ENCODE measurements around the gene NT5C1A.
A peak's percentile ranks its signal among the peaks of the same experiment; 100 is the strongest.

The NT5C1A gene

DNA sequence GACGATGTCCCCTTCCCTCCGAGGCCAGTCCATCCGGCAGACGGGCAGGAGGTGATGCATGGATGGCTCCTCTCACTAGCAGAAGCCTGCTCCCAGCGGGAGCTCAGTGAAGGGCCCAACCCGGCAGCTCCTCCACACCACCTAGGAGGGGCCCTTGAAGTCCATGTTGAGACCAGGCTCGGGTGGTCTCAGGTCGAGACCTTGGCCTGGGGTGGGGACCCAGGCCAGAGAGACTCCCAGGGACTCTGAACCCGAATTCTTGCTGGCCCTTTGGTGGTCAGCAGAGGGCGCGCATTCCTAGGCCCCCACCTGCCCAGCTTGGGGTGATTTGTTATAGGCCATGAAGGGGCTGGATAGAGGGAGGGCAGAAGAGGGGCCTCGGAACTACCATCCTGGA is 642 bp upstream of the NT5C1A start:
- Histone ChIP-seq H3K36me3 (replicated peaks; ENCODE audit: low read depth, low read length) (no peaks in the 10 kb centered on the region), H3K9ac (ENCODE audit: low read length) (peak overlapping the region; percentile 78), H3K27ac (ENCODE audit: low read length) (no peak overlapping the region), H3K79me2 (ENCODE audit: low read length) (no peaks in the 10 kb centered on the region), H3K27me3 (ENCODE audit: low read depth, low read length) (no peaks in the 10 kb centered on the region), H4K20me1 (ENCODE audit: insufficient read depth, low read length) (no peaks in the 10 kb centered on the region), H3K4me3 (ENCODE audit: low read length) (peak overlapping the region; percentile 96), H2AFZ (ENCODE audit: low read depth, low read length) (peak overlapping the region; percentile 64), H3K9me3 (ENCODE audit: insufficient read depth, low read length) (no peaks in the 10 kb centered on the region), H3K4me1 (ENCODE audit: low read length) (peaks cover 17% of the 10 kb centered on the region), H3K4me2 (ENCODE audit: low read length) (peak overlapping the region; percentile 95)
- TF ChIP-seq EZH2phosphoT487 (IDR thresholded peaks at IDR 0.05; ENCODE audit: low read depth): no peak
- TF ChIP-seq, protein P1, sequence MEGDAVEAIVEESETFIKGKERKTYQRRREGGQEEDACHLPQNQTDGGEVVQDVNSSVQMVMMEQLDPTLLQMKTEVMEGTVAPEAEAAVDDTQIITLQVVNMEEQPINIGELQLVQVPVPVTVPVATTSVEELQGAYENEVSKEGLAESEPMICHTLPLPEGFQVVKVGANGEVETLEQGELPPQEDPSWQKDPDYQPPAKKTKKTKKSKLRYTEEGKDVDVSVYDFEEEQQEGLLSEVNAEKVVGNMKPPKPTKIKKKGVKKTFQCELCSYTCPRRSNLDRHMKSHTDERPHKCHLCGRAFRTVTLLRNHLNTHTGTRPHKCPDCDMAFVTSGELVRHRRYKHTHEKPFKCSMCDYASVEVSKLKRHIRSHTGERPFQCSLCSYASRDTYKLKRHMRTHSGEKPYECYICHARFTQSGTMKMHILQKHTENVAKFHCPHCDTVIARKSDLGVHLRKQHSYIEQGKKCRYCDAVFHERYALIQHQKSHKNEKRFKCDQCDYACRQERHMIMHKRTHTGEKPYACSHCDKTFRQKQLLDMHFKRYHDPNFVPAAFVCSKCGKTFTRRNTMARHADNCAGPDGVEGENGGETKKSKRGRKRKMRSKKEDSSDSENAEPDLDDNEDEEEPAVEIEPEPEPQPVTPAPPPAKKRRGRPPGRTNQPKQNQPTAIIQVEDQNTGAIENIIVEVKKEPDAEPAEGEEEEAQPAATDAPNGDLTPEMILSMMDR (IDR thresholded peaks at IDR 0.05; ENCODE audit: low read depth, low read length): peak; percentile 69

DNA sequence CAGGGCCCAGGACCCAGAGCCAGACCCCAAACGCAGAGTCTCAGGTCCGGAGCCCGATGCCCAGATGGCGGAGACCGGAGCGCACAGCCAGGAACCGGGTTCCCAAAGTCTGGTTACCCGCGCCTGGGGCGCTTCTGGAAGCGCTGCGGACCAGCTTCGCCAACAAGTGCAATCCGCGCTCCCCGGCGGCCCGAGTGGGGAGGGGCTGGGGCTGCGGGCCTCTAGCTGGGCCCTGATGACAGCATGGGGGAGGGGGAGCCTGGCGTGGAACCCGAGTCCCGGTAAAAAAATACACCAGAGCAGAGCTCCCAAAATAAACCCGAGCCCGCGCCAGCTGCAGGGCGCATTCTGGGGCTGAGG is 494 bp downstream of the NT5C1A start:
- H3K27me3 ChIP-seq (ENCODE audit: low read depth, low read length): no peaks in the 10 kb centered on the region
- peak overlapping the region; percentile 96 for H3K4me3 ChIP-seq (ENCODE audit: low read length)
- H3K36me3 ChIP-seq (replicated peaks; ENCODE audit: low read depth, low read length): no peaks in the 10 kb centered on the region
- no peaks in the 10 kb centered on the region for H4K20me1 ChIP-seq (ENCODE audit: insufficient read depth, low read length)
- H3K9me3 ChIP-seq (ENCODE audit: insufficient read depth, low read length): no peaks in the 10 kb centered on the region
- peak overlapping the region; percentile 64; the same call in 1 of the 2 replicates for H2AFZ ChIP-seq (ENCODE audit: low read depth, low read length)
- H3K4me2 ChIP-seq (ENCODE audit: low read length): peak overlapping the region; percentile 95
- peaks cover 29% of the 10 kb centered on the region for H3K4me1 ChIP-seq (ENCODE audit: low read length)
- no peak for TF ChIP-seq EZH2phosphoT487 (IDR thresholded peaks at IDR 0.05; ENCODE audit: low read depth)
- TF ChIP-seq, protein P1 (IDR thresholded peaks at IDR 0.05; ENCODE audit: low read depth, low read length): no peak
- H3K27ac ChIP-seq (ENCODE audit: low read length): no peak overlapping the region
- H3K9ac ChIP-seq (ENCODE audit: low read length): peak overlapping the region; percentile 78
- H3K79me2 ChIP-seq (ENCODE audit: low read length): no peaks in the 10 kb centered on the region

DNA sequence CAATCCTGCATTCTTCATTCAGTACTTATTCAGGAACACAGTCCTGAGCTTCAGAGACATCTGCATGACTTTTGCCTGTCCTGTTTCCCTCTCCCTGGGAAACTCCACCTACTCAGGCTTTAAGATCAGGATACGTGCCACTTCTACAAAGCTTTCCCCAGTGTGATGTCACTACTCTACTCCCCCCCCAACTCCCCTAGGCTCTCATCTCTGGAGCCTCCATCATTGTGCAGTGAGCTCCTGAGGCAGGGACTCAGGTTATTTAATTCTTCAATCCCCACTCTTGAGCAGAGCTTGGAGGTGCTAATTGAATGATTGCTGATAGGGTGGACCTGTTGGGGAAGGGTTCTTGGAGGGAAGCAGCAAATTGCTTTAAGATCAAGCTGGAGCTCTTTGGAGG is 1.2 kb downstream of the NT5C1A start:
- peak overlapping the region; percentile 95 for H3K4me2 ChIP-seq (ENCODE audit: low read length)
- H3K27me3 ChIP-seq (ENCODE audit: low read depth, low read length): no peaks in the 10 kb centered on the region
- H3K79me2 ChIP-seq (ENCODE audit: low read length): no peaks in the 10 kb centered on the region

DNA sequence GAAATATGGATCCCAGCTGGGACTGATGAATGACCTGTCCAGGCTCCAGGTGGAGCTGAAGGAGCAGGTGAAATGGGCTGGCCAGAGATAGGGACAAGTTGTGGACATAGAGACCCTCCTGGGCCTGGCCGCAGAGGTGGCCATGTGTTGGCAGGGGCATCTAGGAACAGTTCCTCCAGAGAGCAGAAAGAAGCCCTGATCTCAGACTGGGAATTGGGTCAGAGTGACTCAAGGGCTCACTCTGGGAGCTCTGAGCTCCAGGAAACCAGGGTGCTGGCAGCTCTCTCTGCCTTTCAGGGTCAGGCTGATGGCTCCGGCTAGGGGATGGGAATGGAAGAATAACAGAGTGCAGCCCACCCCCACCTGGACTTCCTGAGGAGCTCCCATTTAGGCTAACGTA is 3.0 kb downstream of the NT5C1A start:
- TF ChIP-seq EZH2phosphoT487 (IDR thresholded peaks at IDR 0.05; ENCODE audit: low read depth): no peak
- TF ChIP-seq, protein P1 (IDR thresholded peaks at IDR 0.05; ENCODE audit: low read depth, low read length): no peak
- H3K4me1 ChIP-seq (ENCODE audit: low read length): peaks cover 44% of the 10 kb centered on the region
- H3K4me3 ChIP-seq (ENCODE audit: low read length): no peak overlapping the region
- H3K36me3 ChIP-seq (replicated peaks; ENCODE audit: low read depth, low read length): no peaks in the 10 kb centered on the region
- H2AFZ ChIP-seq (ENCODE audit: low read depth, low read length): no peak overlapping the region
- no peak overlapping the region for H3K27ac ChIP-seq (ENCODE audit: low read length)
- H3K9ac ChIP-seq (ENCODE audit: low read length): no peak overlapping the region
- H4K20me1 ChIP-seq (ENCODE audit: insufficient read depth, low read length): no peaks in the 10 kb centered on the region
- no peaks in the 10 kb centered on the region for H3K27me3 ChIP-seq (ENCODE audit: low read depth, low read length)
- no peak overlapping the region for H3K4me2 ChIP-seq (ENCODE audit: low read length)
- no peaks in the 10 kb centered on the region for H3K79me2 ChIP-seq (ENCODE audit: low read length)
- no peaks in the 10 kb centered on the region for H3K9me3 ChIP-seq (ENCODE audit: insufficient read depth, low read length)

More for the DNA sequence above, 1.2 kb downstream of the NT5C1A start:
- Histone ChIP-seq H3K4me1 (ENCODE audit: low read length) (peaks cover 36% of the 10 kb centered on the region), H3K27ac (ENCODE audit: low read length) (no peak overlapping the region), H2AFZ (ENCODE audit: low read depth, low read length) (no peak overlapping the region), H3K9ac (ENCODE audit: low read length) (no peak overlapping the region), H3K4me3 (ENCODE audit: low read length) (peak overlapping the region; percentile 96), H3K36me3 (replicated peaks; ENCODE audit: low read depth, low read length) (no peaks in the 10 kb centered on the region), H3K9me3 (ENCODE audit: insufficient read depth, low read length) (no peaks in the 10 kb centered on the region), H4K20me1 (ENCODE audit: insufficient read depth, low read length) (no peaks in the 10 kb centered on the region)
- TF ChIP-seq, protein P1 (IDR thresholded peaks at IDR 0.05; ENCODE audit: low read depth, low read length): no peak
- TF ChIP-seq EZH2phosphoT487 (IDR thresholded peaks at IDR 0.05; ENCODE audit: low read depth): no peak
